Lower lobe of right lung (tissue), 2 donors: ENCODE measurements around the gene ADAMTS17. TPM values are rescaled to one million over a fixed set of nuclear protein-coding genes. Genes with fewer than 3 reads are reported as not detected.
"Not testable (repeated sequence)": the region's sequence is repeated elsewhere in the genome, so short reads cannot be mapped to it uniquely, and the experiment has no call there.

Experiments
- ATAC-seq, 2 donors: fragments of 200-7000 bp; cut with Tn5 transposase; one replicate each; pipeline ENCODE4 v1.9.1; 2020 to 2022; ENCODE audit warnings: mild to moderate bottlenecking in 2 of 2, moderate library complexity in 2 of 2
- DNase-seq: peaks from one replicate; pipeline ENCODE4 v3.0.0-alpha.2; 2020
- H3K27ac ChIP-seq: fragments of 200-600 bp; one replicate; pipeline ENCODE4 v1.8.0; 2022
- H3K27me3 ChIP-seq: fragments of 200-600 bp; one replicate; pipeline ENCODE4 v1.8.0; 2022; ENCODE audit warnings: low read depth
- H3K36me3 ChIP-seq: fragments of 200-600 bp; one replicate; pipeline ENCODE4 v1.8.0; 2022; ENCODE audit warnings: mild to moderate bottlenecking
- H3K4me1 ChIP-seq: fragments of 200-600 bp; one replicate; pipeline ENCODE4 v1.8.0; 2022
- H3K4me3 ChIP-seq: fragments of 200-600 bp; one replicate; pipeline ENCODE4 v1.8.0; 2022; ENCODE audit warnings: mild to moderate bottlenecking
- H3K9me3 ChIP-seq: fragments of 200-600 bp; one replicate; pipeline ENCODE4 v1.8.0; 2022
- intact Hi-C: fragments of 100-400 bp; cut with DNase I; formaldehyde crosslinking; loops from one replicate; pipeline ENCODE4 v1.11.0; 2022
- total RNA-seq: library from RNA; stranded (reverse); fragmentation: NEBNext Ultra II Directional; extraction: Animal tissue kit (Norgen Biotek cat#: 25700); gene quantifications from one replicate; pipeline ENCODE4 v1.2.1, GENCODE V29; 2021
- TF ChIP-seq, protein P1 (sequence below): fragments of 200-600 bp; IDR thresholded peaks from one replicate; pipeline ENCODE4 v1.8.0; 2022; ENCODE audit warnings: antibody characterized with exemption, mild to moderate bottlenecking
- donor health status: DM: no; HTN: yes; CAD: no; lungs with severe emphysema.

The ADAMTS17 gene
- total RNA-seq, 1 donor from 2014 or later, result 3.0 TPM

GRCh38 chr15:100095541-100096247, 246.1 kb downstream of the ADAMTS17 start:
- no peak overlapping the region for H3K27ac ChIP-seq
- H3K36me3 ChIP-seq, result no peaks in the 10 kb centered on the region
- TF ChIP-seq, protein P1, sequence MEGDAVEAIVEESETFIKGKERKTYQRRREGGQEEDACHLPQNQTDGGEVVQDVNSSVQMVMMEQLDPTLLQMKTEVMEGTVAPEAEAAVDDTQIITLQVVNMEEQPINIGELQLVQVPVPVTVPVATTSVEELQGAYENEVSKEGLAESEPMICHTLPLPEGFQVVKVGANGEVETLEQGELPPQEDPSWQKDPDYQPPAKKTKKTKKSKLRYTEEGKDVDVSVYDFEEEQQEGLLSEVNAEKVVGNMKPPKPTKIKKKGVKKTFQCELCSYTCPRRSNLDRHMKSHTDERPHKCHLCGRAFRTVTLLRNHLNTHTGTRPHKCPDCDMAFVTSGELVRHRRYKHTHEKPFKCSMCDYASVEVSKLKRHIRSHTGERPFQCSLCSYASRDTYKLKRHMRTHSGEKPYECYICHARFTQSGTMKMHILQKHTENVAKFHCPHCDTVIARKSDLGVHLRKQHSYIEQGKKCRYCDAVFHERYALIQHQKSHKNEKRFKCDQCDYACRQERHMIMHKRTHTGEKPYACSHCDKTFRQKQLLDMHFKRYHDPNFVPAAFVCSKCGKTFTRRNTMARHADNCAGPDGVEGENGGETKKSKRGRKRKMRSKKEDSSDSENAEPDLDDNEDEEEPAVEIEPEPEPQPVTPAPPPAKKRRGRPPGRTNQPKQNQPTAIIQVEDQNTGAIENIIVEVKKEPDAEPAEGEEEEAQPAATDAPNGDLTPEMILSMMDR, result no peak
- H3K4me3 ChIP-seq, result no peak overlapping the region
- no peaks in the 10 kb centered on the region for H3K27me3 ChIP-seq
- H3K4me1 ChIP-seq, result no peaks in the 10 kb centered on the region
- ATAC-seq (no peak), DNase-seq (no peak)
- no peaks in the 10 kb centered on the region for H3K9me3 ChIP-seq
- intact Hi-C loops, result no loop called here

- no peak for ATAC-seq
- intact Hi-C loops, result no loop called here
- no peaks in the 10 kb centered on the region for H3K27me3 ChIP-seq
- no peaks in the 10 kb centered on the region for H3K9me3 ChIP-seq
- H3K36me3 ChIP-seq, result no peaks in the 10 kb centered on the region
- TF ChIP-seq, protein P1, result no peak
- H3K4me3 ChIP-seq, result no peak overlapping the region
- DNase-seq, result no peak
- no peak overlapping the region for H3K27ac ChIP-seq
- no peaks in the 10 kb centered on the region for H3K4me1 ChIP-seq
Measured at GRCh38 chr15:100094127-100094510, 247.7 kb downstream of the ADAMTS17 start.

DNA sequence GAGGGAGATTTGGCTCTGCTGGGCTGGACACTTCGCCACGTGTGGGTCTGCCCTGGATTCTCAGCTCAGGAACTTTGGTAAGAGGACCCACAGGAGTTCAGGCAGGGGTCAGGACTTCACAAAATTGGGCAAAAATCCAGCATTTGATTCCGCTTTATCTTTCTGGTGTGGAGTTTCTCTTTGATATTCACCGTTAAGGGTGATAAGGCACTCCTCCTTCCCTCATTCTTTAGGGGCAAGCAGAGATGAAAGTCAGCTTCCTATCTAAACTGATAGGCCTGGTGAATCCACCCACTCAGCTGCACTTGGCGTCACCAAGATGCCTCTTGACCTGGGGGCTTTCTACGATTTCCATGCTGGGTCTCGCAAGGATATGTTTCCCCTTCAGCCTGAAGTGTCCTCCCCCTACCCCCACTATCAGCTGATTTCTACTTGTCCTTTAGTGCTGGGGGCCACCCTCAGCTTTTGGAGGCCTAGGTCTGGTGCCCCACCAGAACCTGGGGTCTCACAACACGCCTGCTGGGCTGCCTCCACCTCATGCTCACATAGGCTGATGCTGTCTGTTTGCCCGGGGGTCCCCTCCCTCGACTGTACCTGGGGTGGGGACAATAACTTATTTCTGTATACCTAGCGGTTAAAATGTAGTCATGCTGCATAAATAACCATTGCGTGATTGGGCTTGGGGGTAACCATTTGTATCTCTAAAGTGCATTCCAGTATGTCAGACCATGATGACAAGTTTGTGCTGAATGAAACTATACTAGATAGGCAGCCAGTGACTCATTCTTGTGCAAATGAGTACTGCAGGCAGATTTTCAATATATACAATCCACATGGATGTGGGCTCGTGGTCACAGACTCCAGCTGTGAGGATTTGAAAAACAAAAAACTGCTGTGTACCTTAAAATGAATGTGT, 248.3 kb downstream of the ADAMTS17 start:
- no peak for DNase-seq
- H3K9me3 ChIP-seq, result no peaks in the 10 kb centered on the region
- no peak overlapping the region for H3K4me3 ChIP-seq
- intact Hi-C loops, result no loop called here
- no peaks in the 10 kb centered on the region for H3K4me1 ChIP-seq
- H3K27me3 ChIP-seq, result no peaks in the 10 kb centered on the region
- ATAC-seq, result no peak
- no peaks in the 10 kb centered on the region for H3K36me3 ChIP-seq
- H3K27ac ChIP-seq, result no peak overlapping the region
- TF ChIP-seq, protein P1, result no peak

- no peak overlapping the region for H3K4me3 ChIP-seq
- H3K27me3 ChIP-seq, result no peaks in the 10 kb centered on the region
- TF ChIP-seq, protein P1, result no peak
- H3K36me3 ChIP-seq, result no peaks in the 10 kb centered on the region
- DNase-seq (no peak), ATAC-seq (no peak)
- H3K4me1 ChIP-seq, result no peaks in the 10 kb centered on the region
- H3K27ac ChIP-seq, result no peak overlapping the region
- intact Hi-C loops, result no loop called here
- H3K9me3 ChIP-seq, result no peaks in the 10 kb centered on the region
Measured at GRCh38 chr15:100092034-100092433, 249.7 kb downstream of the ADAMTS17 start.

DNA sequence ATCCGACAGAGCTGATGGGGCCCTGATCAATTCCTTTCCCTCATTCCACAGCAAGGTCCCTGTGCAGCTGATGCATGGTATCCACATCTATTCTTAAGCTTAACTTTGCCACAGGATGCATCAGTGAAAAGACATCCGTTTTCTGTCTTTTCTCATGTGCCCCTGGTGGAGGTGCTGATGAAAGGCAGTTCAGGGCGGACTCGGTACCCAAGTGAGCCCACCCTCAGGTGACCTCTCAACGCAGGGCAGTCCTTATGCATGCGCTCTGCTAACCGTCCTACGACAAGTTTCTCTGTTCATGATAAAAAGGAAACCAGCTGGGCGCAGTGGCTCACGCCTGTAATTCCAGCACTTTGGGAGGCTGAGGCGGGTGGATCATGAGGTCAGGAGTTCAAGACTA, 251.4 kb downstream of the ADAMTS17 start:
- Histone ChIP-seq H3K4me1 (no peaks in the 10 kb centered on the region), H3K4me3 (no peak overlapping the region), H3K9me3 (no peaks in the 10 kb centered on the region), H3K27me3 (no peaks in the 10 kb centered on the region), H3K27ac (no peak overlapping the region), H3K36me3 (no peaks in the 10 kb centered on the region)
- ATAC-seq (no peak), DNase-seq (no peak)
- TF ChIP-seq, protein P1, result no peak
- intact Hi-C loops, result no loop called here

DNA sequence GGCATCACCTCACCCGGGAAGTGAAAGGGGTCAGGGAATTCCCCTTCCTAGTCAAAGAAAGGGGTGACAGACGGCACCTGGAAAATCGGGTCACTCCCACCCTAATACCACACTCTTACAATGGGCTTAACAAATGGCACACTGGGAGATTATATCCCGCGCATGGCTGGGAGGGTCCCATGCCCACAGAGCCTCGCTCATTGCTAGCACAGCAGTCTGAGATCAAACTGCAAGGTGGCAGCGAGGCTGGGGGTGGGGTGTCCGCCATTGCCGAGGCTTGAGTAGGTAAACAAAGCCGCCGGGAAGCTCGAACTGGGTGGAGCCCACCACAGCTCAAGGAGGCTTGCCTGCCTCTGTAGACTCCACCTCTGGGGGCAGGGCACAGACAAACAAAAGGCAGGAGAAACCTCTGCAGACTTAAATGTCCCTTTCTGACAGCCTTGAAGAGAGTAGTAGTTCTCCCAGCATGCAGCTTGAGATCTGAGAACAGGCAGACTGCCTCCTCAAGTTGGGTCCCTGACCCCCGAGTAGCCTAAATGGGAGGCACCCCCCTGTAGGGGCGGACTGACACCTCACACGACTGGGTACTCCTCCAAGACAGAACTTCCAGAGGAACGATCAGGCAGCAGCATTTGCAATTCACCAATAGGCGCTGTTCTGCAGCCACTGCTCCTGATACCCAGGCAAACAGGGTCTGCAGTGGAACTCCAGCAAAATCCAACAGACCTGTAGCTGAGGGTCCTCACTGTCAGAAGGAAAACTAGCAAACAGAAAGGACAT, 257.5 kb downstream of the ADAMTS17 start:
- H3K4me1 ChIP-seq, H3K36me3 ChIP-seq, H3K4me3 ChIP-seq, H3K9me3 ChIP-seq, intact Hi-C loops, H3K27ac ChIP-seq, DNase-seq, H3K27me3 ChIP-seq, ATAC-seq: not testable (repeated sequence)
